Osteoblast (primary cell): ENCODE data around the gene PAPSS1. TPM values are rescaled to one million over a fixed set of nuclear protein-coding genes. Genes with fewer than 3 reads are reported as not detected.

Experiments used
- DNase-seq: peaks from one replicate; pipeline ENCODE4 v3.0.0; 2011; ENCODE audit warnings: low spot score, mixed read lengths; ENCODE audit not compliant: insufficient read length; ENCODE audit errors: missing footprints
- H2AFZ ChIP-seq: 2 replicates; pipeline ENCODE4 v1.6.0; 2011; ENCODE audit warnings: mild to moderate bottlenecking, low read length
- H3K27ac ChIP-seq: 2 replicates; pipeline ENCODE4 v1.5.1; 2011; ENCODE audit warnings: mild to moderate bottlenecking, low read depth, low read length, moderate library complexity
- H3K27me3 ChIP-seq: 2 replicates; pipeline ENCODE4 v1.6.0; 2012; ENCODE audit warnings: mild to moderate bottlenecking, control low read depth, inconsistent platforms, low read length, moderate library complexity; ENCODE audit not compliant: insufficient read depth
- H3K36me3 ChIP-seq: 2 replicates; pipeline ENCODE4 v1.5.1; 2011; ENCODE audit warnings: mild to moderate bottlenecking, low read length, control low read depth, moderate library complexity; ENCODE audit not compliant: insufficient read depth
- H3K4me1 ChIP-seq: 2 replicates; pipeline ENCODE4 v1.5.1; 2011; ENCODE audit warnings: mild to moderate bottlenecking, low read length, control low read depth, moderate library complexity; ENCODE audit not compliant: insufficient read depth
- H3K4me2 ChIP-seq: 2 replicates; pipeline ENCODE4 v1.6.0; 2011; ENCODE audit warnings: mild to moderate bottlenecking, low read length; ENCODE audit not compliant: insufficient read depth
- H3K4me3 ChIP-seq: fragments of 200-600 bp; sonication (generic); 3 replicates; pipeline ENCODE4 v1.5.1; 2012; ENCODE audit warnings: mild to moderate bottlenecking, low read length, inconsistent platforms; ENCODE audit not compliant: insufficient read depth
- H3K79me2 ChIP-seq: 2 replicates; pipeline ENCODE4 v1.6.0; 2012; ENCODE audit warnings: mild to moderate bottlenecking, low read length, control low read depth, inconsistent platforms; ENCODE audit not compliant: insufficient read depth
- H3K9me3 ChIP-seq: 2 replicates; pipeline ENCODE4 v1.5.1; 2011; ENCODE audit warnings: low read depth, low read length, control low read depth
- H4K20me1 ChIP-seq: 2 replicates; pipeline ENCODE4 v1.6.0; 2012; ENCODE audit warnings: mild to moderate bottlenecking, low read length, control low read depth; ENCODE audit not compliant: insufficient read depth
- CTCF ChIP-seq: IDR thresholded peaks from 2 replicates; pipeline ENCODE4 v1.5.1; 2011; ENCODE audit warnings: mild to moderate bottlenecking, low read depth, low read length, moderate library complexity; ENCODE audit errors: extremely low read depth
- total RNA-seq: library from RNA; depleted of rRNA; stranded (reverse); fragments of >200 nt; gene quantifications from 2 replicates; pipeline ENCODE4 v1.2.3, GENCODE V29; 2012

Gene PAPSS1
- total RNA-seq, 1 donor = 123 TPM

- H3K9me3 ChIP-seq = no peaks in the 10 kb centered on the region
- no peak overlapping the region for H3K4me2 ChIP-seq
- TF ChIP-seq CTCF = no peak
- H4K20me1 ChIP-seq = no peaks in the 10 kb centered on the region
- no peaks in the 10 kb centered on the region for H3K79me2 ChIP-seq
- no peak for DNase-seq
- no peaks in the 10 kb centered on the region for H3K4me1 ChIP-seq
- H3K4me3 ChIP-seq = no peak overlapping the region
- H3K27me3 ChIP-seq = no peaks in the 10 kb centered on the region
- H2AFZ ChIP-seq = no peak overlapping the region
- no peak overlapping the region for H3K27ac ChIP-seq
- H3K36me3 ChIP-seq = no peaks in the 10 kb centered on the region
Observed at GRCh38 chr4:107577743-107578142, 142.3 kb downstream of the PAPSS1 start.

- no peaks in the 10 kb centered on the region for H3K27me3 ChIP-seq
- no peak overlapping the region for H2AFZ ChIP-seq
- H4K20me1 ChIP-seq = no peaks in the 10 kb centered on the region
- no peak overlapping the region for H3K27ac ChIP-seq
- H3K4me3 ChIP-seq = no peak overlapping the region
- no peak for TF ChIP-seq CTCF
- no peak overlapping the region for H3K4me2 ChIP-seq
- no peaks in the 10 kb centered on the region for H3K9me3 ChIP-seq
- H3K36me3 ChIP-seq = no peaks in the 10 kb centered on the region
- no peaks in the 10 kb centered on the region for H3K79me2 ChIP-seq
- no peak for DNase-seq
- H3K4me1 ChIP-seq = no peaks in the 10 kb centered on the region
Observed at GRCh38 chr4:107575243-107575642, 144.8 kb downstream of the PAPSS1 start.

GRCh38 chr4:107572281-107572680 is 147.8 kb downstream of the PAPSS1 start:
- Histone ChIP-seq H3K36me3 (no peaks in the 10 kb centered on the region), H2AFZ (no peak overlapping the region), H3K27me3 (no peaks in the 10 kb centered on the region), H4K20me1 (no peaks in the 10 kb centered on the region), H3K27ac (no peak overlapping the region), H3K4me2 (no peak overlapping the region), H3K9me3 (no peaks in the 10 kb centered on the region), H3K79me2 (no peaks in the 10 kb centered on the region), H3K4me3 (no peak overlapping the region), H3K4me1 (no peaks in the 10 kb centered on the region)
- no peak for TF ChIP-seq CTCF
- no peak for DNase-seq

- no peak for TF ChIP-seq CTCF
- DNase-seq = no peak
- no peak overlapping the region for H3K4me3 ChIP-seq
- no peaks in the 10 kb centered on the region for H3K9me3 ChIP-seq
- no peak overlapping the region for H2AFZ ChIP-seq
- H3K4me1 ChIP-seq = no peaks in the 10 kb centered on the region
- no peak overlapping the region for H3K4me2 ChIP-seq
- H3K27me3 ChIP-seq = no peaks in the 10 kb centered on the region
- no peak overlapping the region for H3K27ac ChIP-seq
- no peaks in the 10 kb centered on the region for H3K79me2 ChIP-seq
- no peaks in the 10 kb centered on the region for H4K20me1 ChIP-seq
- H3K36me3 ChIP-seq = no peaks in the 10 kb centered on the region
Observed at GRCh38 chr4:107570952-107571351, 149.1 kb downstream of the PAPSS1 start.
